ENCODE results near the gene LSM2.
A peak's percentile ranks its signal among the peaks of the same experiment; 100 is the strongest.
"Not testable (repeated sequence)": the region's sequence is repeated elsewhere in the genome, so short reads cannot be mapped to it uniquely, and the experiment has no call there.

LSM2 gene

DNA sequence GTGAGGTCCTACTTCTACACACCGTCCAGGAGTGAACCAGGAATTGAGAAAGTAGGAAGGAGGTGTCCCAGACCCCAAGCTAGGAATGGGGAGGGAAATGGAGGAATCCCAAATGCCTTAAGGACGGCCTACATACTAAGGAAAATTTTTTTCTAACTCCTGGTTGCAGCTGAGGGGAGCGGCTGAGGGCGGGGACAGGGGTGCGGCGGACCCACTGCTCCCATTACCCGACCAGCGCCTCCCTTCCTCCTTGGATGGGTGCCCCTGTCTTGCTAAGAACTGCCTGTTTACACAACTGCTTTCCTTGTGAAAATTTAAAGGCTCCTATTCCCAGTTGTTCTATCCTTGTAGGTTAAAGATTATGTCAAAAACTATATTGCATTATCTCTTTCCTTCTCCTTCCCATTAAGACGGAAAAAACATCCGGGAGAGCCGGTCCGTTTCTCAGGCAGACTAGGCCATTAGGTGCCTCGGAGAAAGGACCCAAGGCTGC, 20.1 kb upstream of the LSM2 start:
- DNase-seq, result peak; percentile 43

DNA sequence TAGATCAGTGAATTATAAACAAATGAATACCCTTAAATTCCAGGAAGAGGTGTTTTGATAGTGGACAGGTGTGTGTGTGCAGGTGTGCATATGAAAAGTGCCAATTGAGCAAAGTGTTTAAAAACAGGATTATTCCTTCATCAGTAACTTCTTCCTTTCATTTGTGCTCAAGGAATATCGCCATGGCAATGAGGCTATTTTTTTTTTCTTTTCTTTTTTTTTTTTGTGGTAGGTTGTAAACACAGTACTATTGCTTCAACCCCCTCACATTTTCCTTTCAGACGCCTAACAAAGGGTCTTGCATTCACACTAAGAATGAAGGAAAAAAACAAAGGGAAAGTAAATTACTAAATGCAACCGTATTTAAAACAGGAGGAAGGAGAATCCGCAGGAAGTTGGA, 18.8 kb upstream of the LSM2 start:
- DNase-seq, result no peak

DNA sequence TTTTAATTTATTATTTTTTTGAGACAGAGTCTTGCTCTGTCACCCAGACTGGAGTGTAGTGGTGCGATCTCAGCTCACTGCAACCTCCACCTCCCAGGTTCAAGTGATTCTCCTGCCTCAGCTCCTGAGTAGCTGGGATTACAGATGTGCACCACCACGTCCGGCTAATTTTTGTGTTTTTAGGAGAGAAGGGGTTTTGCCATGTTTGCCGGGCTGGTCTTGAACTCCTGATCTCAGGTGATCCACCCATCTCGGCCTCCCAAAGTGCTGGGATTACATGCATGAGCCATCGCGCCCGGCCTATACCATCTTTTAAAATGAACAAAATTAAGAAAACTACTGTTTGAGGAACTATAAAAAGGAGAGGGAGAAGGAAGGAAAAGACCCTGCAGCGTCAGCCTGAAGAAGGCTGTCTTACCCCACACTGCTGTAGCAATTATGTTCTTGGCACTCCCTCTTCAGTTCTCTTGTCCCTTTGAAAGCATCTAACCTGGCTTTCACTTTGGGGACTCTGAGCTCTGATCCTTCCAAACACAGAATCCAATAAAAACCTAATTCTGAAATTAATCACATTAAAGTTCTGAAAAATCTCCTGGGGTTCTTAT, 16.9 kb upstream of the LSM2 start:
- not testable (repeated sequence) for DNase-seq

DNA sequence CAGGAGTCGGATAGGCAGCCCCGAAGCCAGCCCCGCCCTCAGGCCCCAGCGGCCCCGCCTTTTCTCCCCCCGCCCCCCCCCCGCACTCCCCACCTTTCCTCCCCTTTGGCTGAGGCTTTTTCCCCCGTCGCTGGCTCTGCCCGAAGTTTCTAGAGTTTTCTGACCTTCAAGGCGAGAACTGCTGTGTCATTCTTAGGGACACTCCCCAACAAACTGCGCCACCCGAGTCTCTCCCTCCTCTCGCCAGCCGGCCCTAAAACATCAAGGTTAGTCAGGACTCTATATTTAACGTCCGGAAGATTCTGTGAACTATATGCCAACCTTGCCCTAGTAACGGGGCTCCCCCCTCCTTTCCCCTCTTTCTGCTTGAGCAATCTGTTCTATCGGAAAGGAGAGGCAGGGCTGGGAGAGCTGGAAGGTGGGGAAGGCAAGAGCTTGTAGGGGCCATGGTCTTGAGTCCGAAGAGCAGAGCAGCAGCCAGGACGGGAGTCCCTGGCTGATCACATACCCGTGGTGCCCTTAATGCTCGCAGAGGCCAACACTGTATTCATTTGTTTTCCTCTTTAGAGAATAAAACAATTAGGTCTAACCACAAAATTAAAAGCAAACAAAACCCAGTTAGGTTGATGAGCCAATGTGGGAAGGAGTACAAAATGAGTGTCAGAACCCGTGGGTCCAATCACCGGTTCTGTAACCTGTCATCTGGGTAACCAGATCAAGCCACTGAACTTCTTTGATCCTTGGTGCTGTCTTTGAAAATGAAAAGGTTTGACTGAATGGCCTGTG, 15.5 kb upstream of the LSM2 start:
- DNase-seq, result peak; percentile 42

DNA sequence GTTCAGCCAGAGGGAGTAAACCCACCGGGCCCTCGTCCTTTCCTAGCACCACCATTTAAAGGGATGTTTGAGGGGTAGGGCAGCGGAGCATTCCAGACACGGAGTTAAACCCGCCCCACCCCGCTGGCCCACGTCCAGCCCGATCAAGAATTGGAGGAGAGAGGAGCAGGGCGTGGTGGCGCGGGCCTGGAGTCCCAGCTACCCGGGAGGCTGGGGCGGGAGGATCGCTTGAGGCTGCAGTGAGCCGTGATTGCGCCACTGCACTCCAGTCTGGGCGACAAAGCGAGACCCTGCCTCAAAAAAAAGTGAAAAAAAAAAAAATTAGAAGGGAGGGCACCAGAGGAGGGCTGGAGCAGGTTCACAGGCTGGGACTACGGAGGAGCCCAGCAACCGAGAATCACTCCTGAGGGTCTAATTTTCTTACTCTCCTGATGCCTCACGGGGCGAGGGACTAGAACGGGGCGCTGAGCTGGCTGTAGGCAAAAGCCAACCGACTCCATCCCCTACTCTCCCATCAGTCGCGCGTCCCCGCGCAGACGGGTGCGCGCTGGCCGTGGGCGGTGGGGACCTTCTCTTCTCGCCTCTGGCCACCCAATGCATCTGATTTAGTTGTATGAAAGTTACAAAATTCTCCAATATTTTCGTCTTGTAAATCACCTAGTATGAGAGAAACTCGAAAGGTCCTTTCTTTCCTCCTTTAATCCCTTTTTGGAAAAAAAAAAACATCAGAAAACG, 14.7 kb upstream of the LSM2 start:
- DNase-seq, result peak; percentile 24

DNA sequence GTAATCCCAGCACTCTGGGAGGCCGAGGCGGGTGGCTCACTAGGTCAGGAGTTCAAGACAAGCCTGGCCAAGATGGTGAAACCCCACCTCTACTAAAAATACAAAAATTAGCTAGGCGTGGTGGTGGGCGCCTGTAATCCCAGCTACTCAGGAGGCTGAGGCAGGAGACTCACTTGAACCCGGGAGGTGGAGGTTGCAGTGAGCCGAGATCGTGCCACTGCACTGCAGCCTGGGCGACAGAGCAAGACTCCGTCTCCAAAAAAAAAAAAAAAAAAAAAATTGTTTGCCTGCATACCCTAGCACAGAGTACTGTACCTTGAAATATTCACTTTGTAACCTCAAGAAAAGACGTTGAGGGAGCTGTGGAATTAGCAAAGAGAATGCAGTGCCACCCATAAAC, 13.6 kb upstream of the LSM2 start:
- DNase-seq, result not testable (repeated sequence)

DNA sequence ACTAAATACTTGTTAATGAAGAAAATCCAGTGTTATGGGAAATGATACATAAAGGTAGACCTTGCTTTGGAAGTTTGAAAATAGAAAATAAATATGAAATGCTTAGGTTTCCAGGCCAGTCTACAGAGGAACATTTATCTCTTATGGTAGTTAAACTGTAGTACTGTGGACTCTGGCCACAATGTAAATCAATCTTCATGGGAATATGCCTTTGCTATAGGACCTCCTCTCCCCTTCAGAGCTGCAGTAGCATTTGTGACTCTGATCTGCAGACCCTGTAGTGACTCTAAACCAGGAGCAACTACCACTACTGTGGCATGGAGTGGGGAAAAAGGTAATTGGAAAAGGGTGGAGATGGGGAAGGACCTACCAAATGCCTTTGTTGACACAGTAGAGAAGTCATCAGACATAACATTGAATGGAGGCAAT, 13.1 kb upstream of the LSM2 start:
- DNase-seq, result no peak

DNA sequence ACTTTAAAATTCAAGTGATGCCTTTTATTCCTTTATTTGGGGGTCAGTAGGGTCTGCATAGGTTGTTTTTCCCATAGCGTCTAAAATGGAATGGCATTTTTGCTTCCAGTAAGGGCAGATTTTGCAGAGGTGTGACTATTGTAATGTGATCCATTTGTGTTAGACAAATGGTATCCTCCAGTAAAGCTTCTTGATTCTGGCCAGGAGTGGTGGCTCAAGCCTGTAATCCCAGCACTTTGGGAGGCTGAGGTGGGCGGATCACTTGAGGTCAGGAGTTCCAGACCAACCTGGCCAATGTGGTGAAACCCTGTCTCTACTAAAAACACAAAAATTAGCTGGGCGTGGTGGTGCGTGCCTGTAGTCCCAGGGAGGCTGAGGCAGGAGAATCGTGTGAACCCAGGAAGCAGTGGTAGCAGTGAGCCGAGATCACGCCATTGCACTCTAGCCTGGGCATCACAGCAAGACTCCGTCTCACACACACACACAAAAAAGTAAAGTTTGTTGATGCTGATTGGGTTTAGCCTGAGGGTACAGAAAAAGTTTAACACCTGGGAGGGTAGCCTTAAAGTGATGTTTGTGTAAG, 11.3 kb upstream of the LSM2 start:
- DNase-seq, result not testable (repeated sequence)

DNA sequence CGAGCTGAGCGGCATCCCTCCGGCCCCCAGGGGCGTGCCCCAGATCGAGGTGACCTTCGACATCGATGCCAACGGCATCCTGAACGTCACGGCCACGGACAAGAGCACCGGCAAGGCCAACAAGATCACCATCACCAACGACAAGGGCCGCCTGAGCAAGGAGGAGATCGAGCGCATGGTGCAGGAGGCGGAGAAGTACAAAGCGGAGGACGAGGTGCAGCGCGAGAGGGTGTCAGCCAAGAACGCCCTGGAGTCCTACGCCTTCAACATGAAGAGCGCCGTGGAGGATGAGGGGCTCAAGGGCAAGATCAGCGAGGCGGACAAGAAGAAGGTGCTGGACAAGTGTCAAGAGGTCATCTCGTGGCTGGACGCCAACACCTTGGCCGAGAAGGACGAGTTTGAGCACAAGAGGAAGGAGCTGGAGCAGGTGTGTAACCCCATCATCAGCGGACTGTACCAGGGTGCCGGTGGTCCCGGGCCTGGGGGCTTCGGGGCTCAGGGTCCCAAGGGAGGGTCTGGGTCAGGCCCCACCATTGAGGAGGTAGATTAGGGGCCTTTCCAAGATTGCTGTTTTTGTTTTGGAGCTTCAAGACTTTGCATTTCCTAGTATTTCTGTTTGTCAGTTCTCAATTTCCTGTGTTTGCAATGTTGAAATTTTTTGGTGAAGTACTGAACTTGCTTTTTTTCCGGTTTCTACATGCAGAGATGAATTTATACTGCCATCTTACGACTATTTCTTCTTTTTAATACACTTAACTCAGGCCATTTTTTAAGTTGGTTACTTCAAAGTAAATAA, 10.6 kb upstream of the LSM2 start:
- DNase-seq, result not testable (repeated sequence)

DNA sequence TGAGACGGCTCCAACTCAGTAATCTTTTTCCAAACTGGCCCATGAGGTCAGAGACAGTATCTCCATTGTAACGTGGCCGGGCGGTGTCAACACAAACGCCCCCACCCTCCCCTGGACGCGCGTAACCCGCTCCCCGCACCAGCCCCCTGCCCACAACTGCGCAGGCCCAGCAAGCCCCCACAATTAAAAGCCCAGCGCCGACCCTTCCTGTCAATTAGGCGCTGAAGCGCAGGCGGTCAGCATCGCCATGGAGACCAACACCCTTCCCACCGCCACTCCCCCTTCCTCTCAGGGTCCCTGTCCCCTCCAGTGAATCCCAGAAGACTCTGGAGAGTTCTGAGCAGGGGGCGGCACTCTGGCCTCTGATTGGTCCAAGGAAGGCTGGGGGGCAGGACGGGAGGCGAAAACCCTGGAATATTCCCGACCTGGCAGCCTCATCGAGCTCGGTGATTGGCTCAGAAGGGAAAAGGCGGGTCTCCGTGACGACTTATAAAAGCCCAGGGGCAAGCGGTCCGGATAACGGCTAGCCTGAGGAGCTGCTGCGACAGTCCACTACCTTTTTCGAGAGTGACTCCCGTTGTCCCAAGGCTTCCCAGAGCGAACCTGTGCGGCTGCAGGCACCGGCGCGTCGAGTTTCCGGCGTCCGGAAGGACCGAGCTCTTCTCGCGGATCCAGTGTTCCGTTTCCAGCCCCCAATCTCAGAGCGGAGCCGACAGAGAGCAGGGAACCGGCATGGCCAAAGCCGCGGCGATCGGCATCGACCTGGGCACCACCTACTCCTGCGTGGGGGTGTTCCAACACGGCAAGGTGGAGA, 8.5 kb upstream of the LSM2 start, which contains the start of the genes HSPA1A and HSPA1L:
HSPA1A (plus strand) TSS at position 519 of the 814 bp plus-strand sequence; CDS start at position 733, 214 bp downstream.
HSPA1L (minus strand) TSS at position 259 of the 814 bp plus-strand sequence. CDS start 3,311 bp downstream, outside the sequence.
- DNase-seq, result peak; percentile 52

DNA sequence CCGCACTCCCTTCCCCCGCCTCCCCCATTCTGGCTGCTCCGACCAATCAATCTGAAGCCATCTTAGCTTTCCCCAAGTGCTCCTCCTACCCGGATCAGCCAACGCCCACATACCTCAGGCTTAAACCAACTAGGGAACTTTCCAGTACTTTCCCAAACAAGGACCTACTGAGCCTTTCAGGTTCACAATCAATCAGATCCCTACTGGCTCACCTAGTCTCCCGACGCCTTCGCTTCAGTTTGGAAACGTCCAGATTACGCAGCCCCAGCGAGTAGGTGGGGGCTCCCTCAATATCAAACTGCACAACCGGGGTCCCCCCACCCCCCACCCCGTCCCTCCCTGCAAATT, 7.9 kb upstream of the LSM2 start:
- peak; percentile 20 for DNase-seq

DNA sequence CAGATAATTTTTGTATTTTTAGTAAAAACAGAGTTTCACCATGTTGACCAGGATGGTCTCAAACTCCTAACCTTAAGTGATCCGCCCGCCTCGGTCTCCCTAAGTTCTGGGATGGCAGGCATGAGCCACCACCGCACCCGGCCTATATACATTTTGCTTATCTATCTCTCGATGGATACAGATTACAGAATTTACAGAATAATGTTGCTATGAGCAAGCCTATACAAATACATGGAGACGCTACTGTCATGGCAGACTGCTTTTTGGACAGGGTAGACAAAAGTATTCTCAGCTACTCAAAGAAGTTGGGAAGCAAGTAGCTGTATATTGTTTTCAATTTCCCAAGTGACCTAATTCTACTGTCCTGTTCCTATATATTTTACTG, 6.7 kb upstream of the LSM2 start:
- DNase-seq, result no peak

DNA sequence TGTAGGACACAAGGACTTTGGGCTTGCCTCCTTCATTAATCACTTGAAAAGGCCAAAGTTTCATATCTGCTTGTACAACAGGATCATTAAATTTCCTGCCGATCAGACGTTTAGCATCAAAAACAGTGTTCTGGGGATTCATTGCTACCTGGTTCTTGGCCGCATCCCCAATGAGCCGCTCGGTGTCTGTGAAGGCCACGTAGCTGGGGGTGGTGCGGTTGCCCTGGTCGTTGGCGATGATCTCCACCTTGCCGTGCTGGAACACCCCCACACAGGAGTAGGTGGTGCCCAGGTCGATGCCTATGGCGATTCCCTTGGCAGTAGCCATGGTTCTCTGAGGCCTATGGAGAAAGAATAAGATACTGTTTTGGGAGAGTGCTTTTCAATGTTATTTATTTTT, 4.9 kb upstream of the LSM2 start:
- DNase-seq, result no peak

DNA sequence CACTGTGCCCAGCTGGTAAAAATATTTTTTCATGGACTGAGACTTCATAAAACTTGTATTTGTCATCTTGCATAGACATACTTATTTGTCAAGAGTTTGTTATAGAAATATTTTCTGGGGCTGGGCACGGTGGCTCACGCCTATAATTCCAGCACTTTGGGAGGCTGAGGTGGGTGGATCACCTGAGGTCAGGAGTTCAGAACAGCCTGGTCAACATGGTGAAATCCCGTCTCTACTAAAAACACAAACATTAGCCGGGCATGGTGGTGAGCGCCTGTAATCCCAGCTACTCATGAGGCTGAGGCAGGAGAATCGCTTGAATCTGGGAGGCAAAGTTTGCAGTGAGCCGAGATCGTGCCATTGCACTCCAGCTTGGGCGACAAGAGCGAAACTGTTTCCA, 1.8 kb upstream of the LSM2 start:
- not testable (repeated sequence) for DNase-seq

DNA sequence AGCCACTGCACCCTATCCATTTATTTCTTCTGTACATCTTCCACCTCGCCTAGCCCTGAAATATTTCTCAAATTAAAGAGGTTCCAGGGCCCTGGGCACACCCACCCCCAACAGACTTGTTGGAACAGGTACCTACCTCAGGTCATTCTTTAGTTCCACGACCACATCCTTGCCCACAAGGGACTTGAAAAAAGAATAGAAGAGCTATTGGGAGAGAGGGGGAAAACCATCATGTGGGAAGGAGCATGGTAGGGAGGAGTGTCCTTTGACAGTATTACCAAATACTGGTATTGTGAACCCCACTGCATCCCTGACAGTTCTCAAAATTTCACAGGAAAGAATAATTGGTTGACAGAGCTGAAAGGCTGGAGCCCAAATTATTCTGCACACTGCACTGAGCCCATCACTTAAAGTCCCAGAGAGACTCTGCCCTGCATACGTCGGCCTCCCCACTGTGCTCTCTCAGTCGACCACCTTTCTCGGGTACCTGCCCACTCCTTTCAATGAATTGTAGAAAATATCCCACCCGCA, 762 bp downstream of the LSM2 start:
- DNase-seq, result no peak

DNA sequence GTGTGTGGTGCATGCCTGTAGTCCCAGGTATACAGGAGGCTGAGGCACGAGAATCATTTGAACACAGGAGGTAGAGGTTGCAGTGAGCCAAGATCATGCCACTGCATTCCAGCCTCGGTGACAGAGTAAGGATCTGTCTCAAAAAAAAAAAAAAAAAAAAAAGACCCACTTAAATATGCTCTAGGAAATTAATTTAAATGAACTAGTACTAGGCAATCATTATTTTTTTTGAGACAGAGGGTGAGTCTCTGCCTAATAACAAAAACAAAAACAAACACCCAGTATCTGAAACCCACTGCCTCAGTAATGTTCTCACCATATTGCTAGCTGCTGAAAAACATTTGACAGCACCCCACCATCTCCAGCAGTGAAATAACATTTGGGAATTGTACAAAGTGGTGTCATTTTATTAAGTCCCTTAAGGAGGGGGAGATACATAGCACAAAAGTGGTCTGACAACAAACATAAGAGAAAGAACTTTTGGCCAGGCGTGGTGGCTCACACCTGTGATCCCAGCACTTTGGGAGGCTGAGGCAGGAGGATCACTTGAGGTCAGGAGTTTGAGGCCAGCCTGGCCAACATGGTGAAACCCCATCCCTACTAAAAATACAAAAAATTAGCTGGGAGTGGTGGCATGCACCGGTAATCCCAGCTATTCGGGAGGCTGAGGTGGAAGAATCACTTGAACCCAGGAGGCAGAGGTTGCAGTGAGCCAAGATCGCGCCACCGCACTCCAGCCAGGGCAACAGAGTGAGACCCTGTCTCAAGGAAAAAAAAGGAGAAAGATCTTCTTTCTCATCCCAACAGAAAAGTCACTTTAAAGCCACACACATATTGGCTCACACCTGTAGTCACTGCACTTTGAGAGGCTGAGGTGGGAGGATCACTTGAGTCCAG, 5.5 kb downstream of the LSM2 start:
- not testable (repeated sequence) for DNase-seq

DNA sequence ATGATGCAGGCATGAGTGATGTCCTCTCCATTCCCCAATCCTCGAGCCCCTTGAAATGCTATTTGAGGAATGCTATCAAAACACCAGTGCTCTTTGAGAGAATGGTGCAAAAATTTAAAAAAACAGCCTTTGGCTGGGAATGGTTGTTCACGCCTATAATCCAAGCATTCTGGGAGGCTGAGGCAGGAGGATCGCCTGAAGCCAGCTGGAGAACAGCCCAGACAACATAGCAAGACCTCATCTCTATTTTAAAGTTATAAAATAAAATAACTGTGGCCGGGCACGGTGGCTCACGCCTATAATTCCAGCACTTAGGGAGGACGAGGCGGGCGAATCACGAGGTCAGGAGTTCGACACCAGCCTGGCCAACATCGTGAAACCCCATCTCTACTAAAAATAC, 7.0 kb downstream of the LSM2 start:
- no peak for DNase-seq

DNA sequence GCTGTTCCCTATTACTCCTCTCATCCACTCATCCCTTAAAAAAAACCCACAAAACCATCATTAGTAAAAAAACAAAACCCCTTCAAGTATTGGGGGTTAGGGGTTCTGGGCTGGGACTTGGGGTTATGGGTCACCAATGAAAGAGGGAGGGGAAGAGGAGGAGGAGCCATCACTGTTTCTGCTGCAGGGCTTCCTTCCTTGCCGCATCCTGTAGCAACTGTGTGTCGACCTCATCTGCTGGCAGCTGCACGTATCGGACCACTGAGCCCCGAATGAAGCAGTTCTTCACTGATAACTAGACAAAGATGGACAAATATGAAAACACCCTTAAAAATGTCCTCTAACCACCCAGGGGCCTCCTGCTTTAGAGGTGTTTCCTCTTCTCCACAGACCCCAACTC, 9.2 kb downstream of the LSM2 start:
- no peak for DNase-seq

DNA sequence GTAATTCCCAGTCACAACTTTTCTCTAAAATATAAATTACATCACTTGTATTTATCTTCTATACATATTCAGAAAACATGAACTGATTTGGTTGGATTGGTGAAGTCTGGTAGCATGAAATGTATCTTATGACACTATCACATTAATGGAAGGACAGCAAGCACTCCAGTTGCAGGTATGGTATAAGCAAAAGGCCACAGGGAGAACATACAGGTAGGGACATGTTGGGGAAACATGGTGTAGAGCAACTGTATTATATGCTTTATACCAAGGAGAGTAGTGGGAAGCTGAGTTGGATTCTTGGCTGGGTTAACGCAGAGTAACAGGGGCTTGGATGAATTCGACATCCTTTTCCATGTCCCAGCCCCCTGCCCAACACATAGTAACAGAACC, 9.8 kb downstream of the LSM2 start:
- DNase-seq, result no peak

All from GOT3 (cell line).